ENCODE measurements around the gene LCMT2.

LCMT2 gene

DNA sequence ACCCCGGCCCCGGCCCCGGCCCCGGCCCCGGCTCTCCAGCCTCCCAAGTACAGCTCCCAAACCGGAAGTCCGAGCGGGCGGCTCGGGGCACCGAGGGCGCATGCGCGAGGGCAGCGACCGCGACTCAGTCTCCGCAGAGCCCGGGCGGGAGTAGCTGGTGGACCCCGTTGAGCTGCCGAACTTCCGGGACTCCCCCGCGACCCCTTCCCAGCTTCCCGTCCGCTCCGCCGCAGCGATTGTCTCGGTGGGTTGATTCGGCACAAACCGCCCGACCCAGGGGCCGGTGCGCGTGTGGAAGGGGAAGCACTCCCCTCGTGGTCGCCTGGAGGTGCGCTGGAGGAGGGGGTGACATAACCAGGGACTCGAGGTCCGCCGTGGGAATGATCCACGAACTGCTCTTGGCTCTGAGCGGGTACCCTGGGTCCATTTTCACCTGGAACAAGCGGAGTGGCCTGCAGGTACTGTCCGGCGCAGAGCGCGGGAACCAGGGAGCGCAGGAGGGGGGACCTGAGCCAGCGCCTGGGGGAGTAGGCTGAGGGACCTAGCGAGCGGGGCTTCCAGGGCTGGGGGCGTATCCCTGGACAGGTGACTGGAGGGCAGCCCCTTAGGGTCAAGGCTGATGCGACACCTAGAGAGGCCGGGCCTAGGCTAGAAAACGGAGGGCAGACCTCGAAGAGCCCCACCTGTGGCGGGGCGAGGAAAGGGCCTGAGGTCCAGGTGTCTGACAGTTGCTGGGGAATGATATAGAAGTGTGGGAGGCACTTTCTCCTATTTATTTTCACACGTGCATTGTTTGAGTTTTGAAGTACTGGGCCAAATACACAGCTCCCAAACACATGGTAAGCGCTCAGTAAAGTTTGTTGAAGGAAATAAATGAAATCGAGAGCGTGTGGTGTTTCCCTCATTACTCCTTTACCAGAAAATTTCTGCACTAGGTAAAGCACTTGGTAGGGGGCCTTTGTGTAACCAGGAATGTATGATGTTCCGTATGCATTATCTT lies 40.9 kb upstream of the LCMT2 start, which contains the start of the genes TUBGCP4 and ZSCAN29:
TUBGCP4 (plus strand) TSS at position 127 of the 1,000 bp plus-strand sequence; CDS start at position 381, 254 bp downstream.
ZSCAN29 (minus strand) TSS at position 69 of the 1,000 bp plus-strand sequence. CDS start 1,130 bp downstream, outside the sequence.
- H3K36me3 ChIP-seq (replicated peaks; ENCODE audit: insufficient read depth, low read length), result no peaks in the 10 kb centered on the region; the same call in 1 of the 2 replicates
- DNase-seq, result peak; percentile 86

DNA sequence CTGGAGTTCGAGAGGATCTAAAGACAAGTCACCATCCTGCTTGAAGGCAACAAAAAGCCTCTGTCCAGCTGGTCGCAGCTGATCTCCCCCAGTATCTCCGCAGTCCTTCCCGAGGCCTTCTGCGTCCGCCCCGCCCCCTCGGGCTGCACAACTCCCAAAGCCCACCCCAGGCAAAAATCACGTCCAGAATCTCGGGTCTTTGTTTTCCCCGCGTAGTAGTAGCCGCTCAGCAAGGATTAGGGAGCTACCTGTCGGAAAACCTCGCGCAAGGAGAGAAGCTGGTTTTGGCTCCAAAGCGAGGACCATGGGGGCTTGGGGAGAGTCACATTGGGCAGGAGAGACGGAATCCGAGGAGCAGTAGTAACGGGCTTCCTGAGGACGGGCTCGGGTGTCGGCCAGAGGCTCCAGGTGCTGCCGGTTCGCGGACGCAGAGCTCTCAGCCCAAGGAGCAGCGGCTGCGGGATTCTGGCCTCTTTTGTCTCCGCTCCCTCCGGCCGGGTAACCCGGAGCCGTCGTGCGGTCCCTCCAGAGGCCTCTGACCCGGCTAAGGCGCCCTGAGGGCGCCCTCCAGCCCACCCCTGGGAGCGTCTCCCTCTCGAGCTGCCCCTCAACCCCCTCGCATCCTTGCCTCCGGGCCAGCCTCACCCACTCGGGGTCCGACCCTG lies 40.1 kb upstream of the LCMT2 start:
- Histone ChIP-seq H2AFZ (ENCODE audit: low read length) (peak overlapping the region; percentile 98), H3K9me2 (replicated peaks; ENCODE audit: insufficient read depth, low read length) (no peaks in the 10 kb centered on the region), H3K4me1 (ENCODE audit: low read length) (peaks cover 18% of the 10 kb centered on the region), H4K20me1 (ENCODE audit: insufficient read depth, low read length) (0 out of 2 replicates have a peak, but pooled peaks cover 5% of the 10 kb centered on the region), H3K4me2 (ENCODE audit: low read depth, low read length) (peak overlapping the region; percentile 98), H3F3A (ENCODE audit: insufficient read depth, low read length) (no peaks in the 10 kb centered on the region), H3K9me3 (replicated peaks; ENCODE audit: insufficient read depth, low read length) (no peaks in the 10 kb centered on the region), H3K4me3 (ENCODE audit: low read length) (peak overlapping the region; percentile 81), H3K27me3 (replicated peaks; ENCODE audit: insufficient read depth, low read length) (no peaks in the 10 kb centered on the region), H3K36me3 (replicated peaks; ENCODE audit: insufficient read depth, low read length) (no peaks in the 10 kb centered on the region; the same call in 1 of the 2 replicates), H3K79me2 (ENCODE audit: low read length) (peaks cover 60% of the 10 kb centered on the region), H3K27ac (ENCODE audit: low read length) (no peak overlapping the region), H3K9ac (ENCODE audit: low read length) (peak overlapping the region; percentile 85)
- DNase-seq, result no peak
- TF ChIP-seq EZH2 (optimal IDR thresholded peaks at IDR 0.05; ENCODE audit: low read depth, low read length) (no peak), EZH2phosphoT487 (IDR thresholded peaks at IDR 0.05; ENCODE audit: low read length) (no peak)
- TF ChIP-seq, protein P1, sequence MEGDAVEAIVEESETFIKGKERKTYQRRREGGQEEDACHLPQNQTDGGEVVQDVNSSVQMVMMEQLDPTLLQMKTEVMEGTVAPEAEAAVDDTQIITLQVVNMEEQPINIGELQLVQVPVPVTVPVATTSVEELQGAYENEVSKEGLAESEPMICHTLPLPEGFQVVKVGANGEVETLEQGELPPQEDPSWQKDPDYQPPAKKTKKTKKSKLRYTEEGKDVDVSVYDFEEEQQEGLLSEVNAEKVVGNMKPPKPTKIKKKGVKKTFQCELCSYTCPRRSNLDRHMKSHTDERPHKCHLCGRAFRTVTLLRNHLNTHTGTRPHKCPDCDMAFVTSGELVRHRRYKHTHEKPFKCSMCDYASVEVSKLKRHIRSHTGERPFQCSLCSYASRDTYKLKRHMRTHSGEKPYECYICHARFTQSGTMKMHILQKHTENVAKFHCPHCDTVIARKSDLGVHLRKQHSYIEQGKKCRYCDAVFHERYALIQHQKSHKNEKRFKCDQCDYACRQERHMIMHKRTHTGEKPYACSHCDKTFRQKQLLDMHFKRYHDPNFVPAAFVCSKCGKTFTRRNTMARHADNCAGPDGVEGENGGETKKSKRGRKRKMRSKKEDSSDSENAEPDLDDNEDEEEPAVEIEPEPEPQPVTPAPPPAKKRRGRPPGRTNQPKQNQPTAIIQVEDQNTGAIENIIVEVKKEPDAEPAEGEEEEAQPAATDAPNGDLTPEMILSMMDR (IDR thresholded peaks at IDR 0.05; ENCODE audit: low read length), result no peak

More for the DNA sequence above, 40.9 kb upstream of the LCMT2 start, which contains the start of the genes TUBGCP4 and ZSCAN29:
- Histone ChIP-seq H3K9me2 (replicated peaks; ENCODE audit: insufficient read depth, low read length) (no peaks in the 10 kb centered on the region), H3K4me3 (ENCODE audit: low read length) (peak within 1 kb of the TSS; percentile 81), H3K9me3 (replicated peaks; ENCODE audit: insufficient read depth, low read length) (no peaks in the 10 kb centered on the region), H3K9ac (ENCODE audit: low read length) (peak within 1 kb of the TSS; percentile 85), H3K4me1 (ENCODE audit: low read length) (peaks cover 18% of the 10 kb centered on the region), H2AFZ (ENCODE audit: low read length) (peak within 1 kb of the TSS; percentile 98), H4K20me1 (ENCODE audit: insufficient read depth, low read length) (0 out of 2 replicates have a peak, but pooled peaks cover 5% of the 10 kb centered on the region), H3K27me3 (replicated peaks; ENCODE audit: insufficient read depth, low read length) (no peaks in the 10 kb centered on the region), H3K27ac (ENCODE audit: low read length) (peak within 1 kb of the TSS; percentile 26; the same call in 1 of the 2 replicates), H3F3A (ENCODE audit: insufficient read depth, low read length) (no peaks in the 10 kb centered on the region), H3K4me2 (ENCODE audit: low read depth, low read length) (peak within 1 kb of the TSS; percentile 98), H3K79me2 (ENCODE audit: low read length) (peaks cover 67% of the 10 kb centered on the region)
- TF ChIP-seq, protein P1 (IDR thresholded peaks at IDR 0.05; ENCODE audit: low read length), result peak; percentile 62
- TF ChIP-seq EZH2 (optimal IDR thresholded peaks at IDR 0.05; ENCODE audit: low read depth, low read length), result no peak

DNA sequence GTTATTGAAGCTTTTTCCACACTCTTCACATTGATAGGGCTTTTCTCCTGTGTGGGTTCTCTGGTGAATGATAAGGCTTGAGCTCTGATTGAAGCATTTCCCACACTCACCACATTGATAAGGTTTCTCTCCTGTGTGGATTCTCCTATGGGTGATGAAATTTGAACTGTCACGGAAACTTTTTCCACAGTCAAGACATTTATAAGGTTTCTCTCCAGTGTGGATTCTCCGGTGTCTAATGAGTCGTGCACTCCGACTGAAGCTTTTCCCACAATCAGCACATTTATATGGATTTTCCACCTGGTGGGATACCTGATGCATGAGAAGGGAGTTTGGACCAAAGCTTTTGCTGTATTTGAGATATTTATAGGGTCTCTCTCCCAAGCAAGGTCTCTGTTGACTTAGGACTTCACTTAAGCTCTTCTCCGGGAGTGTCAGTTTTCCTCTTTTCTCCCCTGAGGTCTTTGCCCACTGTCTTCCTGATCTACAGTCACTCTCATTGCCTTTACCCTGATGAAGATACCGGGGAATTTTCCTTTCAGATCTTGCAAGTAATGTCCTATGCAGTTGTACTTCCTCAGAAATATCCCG lies 31.0 kb upstream of the LCMT2 start:
- no peak overlapping the region for H3K4me3 ChIP-seq (ENCODE audit: low read length)
- no peaks in the 10 kb centered on the region for H3K4me1 ChIP-seq (ENCODE audit: low read length)
- no peaks in the 10 kb centered on the region for H3K27me3 ChIP-seq (replicated peaks; ENCODE audit: insufficient read depth, low read length)
- no peak overlapping the region for H2AFZ ChIP-seq (ENCODE audit: low read length)
- no peaks in the 10 kb centered on the region for H4K20me1 ChIP-seq (ENCODE audit: insufficient read depth, low read length)
- no peaks in the 10 kb centered on the region for H3F3A ChIP-seq (ENCODE audit: insufficient read depth, low read length)
- TF ChIP-seq, protein P1 (IDR thresholded peaks at IDR 0.05; ENCODE audit: low read length), result no peak
- no peak for TF ChIP-seq EZH2phosphoT487 (IDR thresholded peaks at IDR 0.05; ENCODE audit: low read length)
- TF ChIP-seq EZH2 (optimal IDR thresholded peaks at IDR 0.05; ENCODE audit: low read depth, low read length), result no peak
- no peak overlapping the region for H3K4me2 ChIP-seq (ENCODE audit: low read depth, low read length)
- H3K9me3 ChIP-seq (replicated peaks; ENCODE audit: insufficient read depth, low read length), result no peaks in the 10 kb centered on the region
- no peaks in the 10 kb centered on the region for H3K79me2 ChIP-seq (ENCODE audit: low read length)
- no peak overlapping the region for H3K27ac ChIP-seq (ENCODE audit: low read length)
- H3K9ac ChIP-seq (ENCODE audit: low read length), result no peak overlapping the region
- DNase-seq, result no peak
- H3K36me3 ChIP-seq (replicated peaks; ENCODE audit: insufficient read depth, low read length), result peaks cover 28% of the 10 kb centered on the region
- H3K9me2 ChIP-seq (replicated peaks; ENCODE audit: insufficient read depth, low read length), result no peaks in the 10 kb centered on the region
